PFSK-1 (cell line): ENCODE results near the gene KIF5B.

Experiments
- FOXP2 ChIP-seq: optimal IDR thresholded peaks from 2 replicates; pipeline ENCODE3; 2011; ENCODE audit warnings: borderline replicate concordance, control low read depth, inconsistent platforms; ENCODE audit not compliant: insufficient read depth; ENCODE audit errors: extremely low read length, extremely low read depth
- POLR2AphosphoS5 ChIP-seq: IDR thresholded peaks from 2 replicates; pipeline ENCODE4 v1.6.1; 2012; ENCODE audit warnings: low read depth, mild to moderate bottlenecking, control low read depth, low read length, moderate library complexity
- REST ChIP-seq, 2 experiments: IDR thresholded peaks; 2 replicates each; pipeline versions ENCODE4 v1.6.1 to v1.8.0; 2011 to 2012; ENCODE audit warnings: low read depth in 2 of 2, low read length in 2 of 2, control low read depth in 1 of 2, inconsistent platforms in 1 of 2, mild to moderate bottlenecking in 1 of 2, moderate library complexity in 1 of 2; ENCODE audit not compliant: insufficient read depth in 1 of 2
- SIN3A ChIP-seq: IDR thresholded peaks from 2 replicates; pipeline ENCODE4 v1.6.1; 2012; ENCODE audit warnings: mild to moderate bottlenecking, low read length, moderate library complexity, borderline replicate concordance; ENCODE audit not compliant: insufficient read depth
- TAF1 ChIP-seq: IDR thresholded peaks from 2 replicates; pipeline ENCODE4 v1.6.1; 2012; ENCODE audit warnings: low read length, control low read depth, borderline replicate concordance; ENCODE audit not compliant: insufficient read depth

The KIF5B gene

GRCh38 chr10:32048282-32048681 is 7.9 kb downstream of the KIF5B start:
- TF ChIP-seq TAF1 (no peak), SIN3A (no peak)

- TF ChIP-seq FOXP2 (no peak), REST (IDR thresholded peaks at IDR 0.05; ENCODE audit: insufficient read depth in 1 of 2, low read depth in 2 of 2, low read length in 2 of 2) (no peak), POLR2AphosphoS5 (no peak), SIN3A (no peak), TAF1 (no peak)
Observed at GRCh38 chr10:32047881-32048280, 8.3 kb downstream of the KIF5B start.

- TF ChIP-seq POLR2AphosphoS5 = no peak
Observed at GRCh38 chr10:32046151-32046550, 10.1 kb downstream of the KIF5B start.

- TF ChIP-seq SIN3A (no peak), TAF1 (no peak), FOXP2 (no peak), POLR2AphosphoS5 (no peak), REST (IDR thresholded peaks at IDR 0.05; ENCODE audit: insufficient read depth in 1 of 2, low read depth in 2 of 2, low read length in 2 of 2) (no peak)
Observed at GRCh38 chr10:32041290-32042028, 14.8 kb downstream of the KIF5B start.

- TF ChIP-seq REST (IDR thresholded peaks at IDR 0.05; ENCODE audit: insufficient read depth in 1 of 2, low read depth in 2 of 2, low read length in 2 of 2) = no peak
- no peak for TF ChIP-seq SIN3A
- TF ChIP-seq TAF1 = no peak
- no peak for TF ChIP-seq POLR2AphosphoS5
- TF ChIP-seq FOXP2 = no peak
Observed at GRCh38 chr10:32039734-32040133, 16.5 kb downstream of the KIF5B start.

- no peak for TF ChIP-seq POLR2AphosphoS5
- TF ChIP-seq REST (IDR thresholded peaks at IDR 0.05; ENCODE audit: insufficient read depth in 1 of 2, low read depth in 2 of 2, low read length in 2 of 2) = no peak
- TF ChIP-seq TAF1 = no peak
- no peak for TF ChIP-seq SIN3A
- TF ChIP-seq FOXP2 = no peak
Observed at GRCh38 chr10:32038777-32039176, 17.4 kb downstream of the KIF5B start.
